Endothelial cell of umbilical vein (primary cell): ENCODE measurements around the gene TMIE.

ENCODE experiments used
- CTCF ChIP-seq, 2 donors: IDR thresholded peaks; 1 replicate in 1 of 2; 2 replicates in 1 of 2; pipeline ENCODE4 v1.5.1; 2011; ENCODE audit warnings: low read length in 2 of 2, mild to moderate bottlenecking in 2 of 2, moderate library complexity in 2 of 2, control low read depth in 1 of 2, inconsistent platforms in 1 of 2, low read depth in 1 of 2; ENCODE audit not compliant: insufficient read depth in 1 of 2; ENCODE audit errors: extremely low read depth in 1 of 2
- EZH2 ChIP-seq: IDR thresholded peaks from 2 replicates; pipeline ENCODE4 v1.6.1; 2012; ENCODE audit warnings: borderline replicate concordance, low read depth, mild to moderate bottlenecking, moderate library complexity, low read length, inconsistent platforms; ENCODE audit not compliant: severe bottlenecking
- MYC ChIP-seq: IDR thresholded peaks from one replicate; pipeline ENCODE4 v1.6.1; 2011; ENCODE audit warnings: mild to moderate bottlenecking, low read depth, low read length
- POLR2A ChIP-seq: IDR thresholded peaks from 2 replicates; pipeline ENCODE4 v1.6.1; 2012; ENCODE audit warnings: low read depth, mild to moderate bottlenecking, control low read depth, low read length
- TF ChIP-seq, protein P1 (sequence below): IDR thresholded peaks from 2 replicates; pipeline ENCODE4 v1.6.1; 2011; ENCODE audit not compliant: insufficient read depth, insufficient read length

DNA sequence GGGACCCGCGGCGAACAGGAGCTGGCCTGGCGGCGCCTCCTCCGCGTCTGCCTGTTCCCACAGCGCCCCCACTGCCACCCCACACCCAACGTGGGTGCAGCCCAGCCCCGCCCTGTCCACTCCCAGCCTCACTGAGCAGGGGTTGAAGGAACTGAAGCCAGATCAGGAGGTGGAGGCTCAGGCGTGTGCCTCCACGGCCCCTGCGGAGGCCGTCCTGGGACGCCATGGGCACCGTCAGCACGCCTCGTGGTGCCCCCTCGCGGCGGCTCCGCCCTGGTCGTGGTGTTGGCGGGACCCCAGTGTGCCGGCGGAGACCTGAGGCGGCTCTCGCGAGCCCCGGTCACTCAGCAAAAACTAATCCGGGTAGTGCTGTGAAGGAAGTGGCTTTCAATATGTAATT is 55.5 kb downstream of the TMIE start:
- TF ChIP-seq EZH2 (no peak), CTCF (IDR thresholded peaks at IDR 0.05; ENCODE audit: extremely low read depth in 1 of 2, insufficient read depth in 1 of 2, low read depth in 1 of 2, low read length in 2 of 2) (no peak), MYC (no peak), POLR2A (no peak)
- TF ChIP-seq, protein P1, sequence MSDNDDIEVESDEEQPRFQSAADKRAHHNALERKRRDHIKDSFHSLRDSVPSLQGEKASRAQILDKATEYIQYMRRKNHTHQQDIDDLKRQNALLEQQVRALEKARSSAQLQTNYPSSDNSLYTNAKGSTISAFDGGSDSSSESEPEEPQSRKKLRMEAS, result no peak
